H9 (cell line): ENCODE measurements around the gene RINL. TPM values are rescaled to one million over a fixed set of nuclear protein-coding genes. Genes with fewer than 3 reads are reported as not detected.
"Not testable (repeated sequence)": the region's sequence is repeated elsewhere in the genome, so short reads cannot be mapped to it uniquely, and the experiment has no call there.

Source experiments
- DNase-seq: peaks from one replicate; pipeline ENCODE4 v3.0.0-alpha.2; 2017
- H2AFZ ChIP-seq: one replicate; pipeline ENCODE4 v1.6.1; 2013; ENCODE audit warnings: mild to moderate bottlenecking, low read length, control low read depth, moderate library complexity
- H2AK5ac ChIP-seq: 2 replicates; pipeline ENCODE4 v1.6.1; 2013; ENCODE audit warnings: low read length, control low read depth, mixed read lengths; ENCODE audit not compliant: insufficient read length
- H2BK120ac ChIP-seq: one replicate; pipeline ENCODE4 v1.6.1; 2013; ENCODE audit warnings: low read depth, mild to moderate bottlenecking, low read length, control low read depth, inconsistent platforms; ENCODE audit not compliant: poor library complexity, severe bottlenecking
- H2BK12ac ChIP-seq: 2 replicates; pipeline ENCODE4 v1.6.1; 2013; ENCODE audit warnings: low read length, control low read depth, mixed read lengths, low read depth; ENCODE audit not compliant: insufficient read length
- H2BK15ac ChIP-seq: 2 replicates; pipeline ENCODE4 v1.6.1; 2013; ENCODE audit warnings: low read depth, low read length, control low read depth
- H2BK20ac ChIP-seq: one replicate; pipeline ENCODE4 v1.6.1; 2013; ENCODE audit warnings: low read depth, mild to moderate bottlenecking, low read length, control low read depth, inconsistent platforms; ENCODE audit not compliant: poor library complexity, severe bottlenecking
- H2BK5ac ChIP-seq: 2 replicates; pipeline ENCODE4 v1.6.1; 2013; ENCODE audit warnings: low read length, control low read depth, mixed read lengths; ENCODE audit not compliant: insufficient read length
- H3K14ac ChIP-seq: 2 replicates; pipeline ENCODE4 v1.6.1; 2013; ENCODE audit warnings: low read length, control low read depth; ENCODE audit not compliant: insufficient read depth
- H3K18ac ChIP-seq: 2 replicates; pipeline ENCODE4 v1.6.1; 2013; ENCODE audit warnings: low read depth, mild to moderate bottlenecking, mixed read lengths, low read length, control low read depth; ENCODE audit not compliant: insufficient read length
- H3K23ac ChIP-seq: 2 replicates; pipeline ENCODE4 v1.6.1; 2013; ENCODE audit warnings: low read length, control low read depth, mixed read lengths, low read depth; ENCODE audit not compliant: insufficient read length
- H3K23me2 ChIP-seq: 2 replicates; pipeline ENCODE4 v1.6.1; 2013; ENCODE audit warnings: low read depth, mild to moderate bottlenecking, mixed read lengths, low read length, control low read depth; ENCODE audit not compliant: insufficient read length, poor library complexity, severe bottlenecking
- H3K27ac ChIP-seq: 2 replicates; pipeline ENCODE4 v1.5.1; 2013; ENCODE audit warnings: low read length, control low read depth, mixed read lengths, low read depth; ENCODE audit not compliant: insufficient read length
- H3K27me3 ChIP-seq: 2 replicates; pipeline ENCODE4 v1.6.1; 2013; ENCODE audit warnings: low read length, control low read depth, inconsistent platforms; ENCODE audit not compliant: insufficient read depth
- H3K4ac ChIP-seq: 2 replicates; pipeline ENCODE4 v1.6.1; 2013; ENCODE audit warnings: low read depth, mild to moderate bottlenecking, control low read depth, inconsistent platforms, low read length, moderate library complexity
- H3K4me1 ChIP-seq: 2 replicates; pipeline ENCODE4 v1.6.1; 2013; ENCODE audit warnings: low read length, control low read depth, inconsistent platforms; ENCODE audit not compliant: insufficient read depth
- H3K4me2 ChIP-seq: 2 replicates; pipeline ENCODE4 v1.6.1; 2013; ENCODE audit warnings: low read length, control low read depth, mixed read lengths; ENCODE audit not compliant: insufficient read length, insufficient read depth
- H3K56ac ChIP-seq: 2 replicates; pipeline ENCODE4 v1.6.1; 2013; ENCODE audit warnings: low read depth, mild to moderate bottlenecking, mixed read lengths, low read length, control low read depth; ENCODE audit not compliant: insufficient read length
- H3K79me1 ChIP-seq: 2 replicates; pipeline ENCODE4 v1.6.1; 2013; ENCODE audit warnings: low read depth, mild to moderate bottlenecking, moderate library complexity, low read length, control low read depth, inconsistent platforms; ENCODE audit not compliant: insufficient read depth, poor library complexity, severe bottlenecking
- H3K79me2 ChIP-seq: 2 replicates; pipeline ENCODE4 v1.6.1; 2013; ENCODE audit warnings: low read length, control low read depth, inconsistent platforms; ENCODE audit not compliant: insufficient read depth
- H3K9ac ChIP-seq: 2 replicates; pipeline ENCODE4 v1.6.1; 2013; ENCODE audit warnings: low read length, control low read depth, mixed read lengths; ENCODE audit not compliant: insufficient read length; ENCODE audit errors: extremely low read depth
- H3K9me3 ChIP-seq: one replicate; pipeline ENCODE4 v1.6.1; 2013; ENCODE audit warnings: low read depth, low read length, inconsistent platforms; ENCODE audit not compliant: control insufficient read depth
- H3T11ph ChIP-seq: one replicate; pipeline ENCODE4 v1.6.1; 2013; ENCODE audit warnings: mild to moderate bottlenecking, low read length, control low read depth, inconsistent platforms
- H4K20me1 ChIP-seq: one replicate; pipeline ENCODE4 v1.6.1; 2013; ENCODE audit not compliant: control insufficient read depth, insufficient read length, insufficient read depth
- H4K5ac ChIP-seq: 2 replicates; pipeline ENCODE4 v1.6.1; 2013; ENCODE audit warnings: low read depth, mild to moderate bottlenecking, mixed read lengths, low read length, control low read depth; ENCODE audit not compliant: insufficient read length
- H4K8ac ChIP-seq: replicated peaks from 2 replicates; pipeline ENCODE4 v1.6.1; 2013; ENCODE audit warnings: low read length, control low read depth, mixed read lengths, low read depth; ENCODE audit not compliant: insufficient read length
- H4K91ac ChIP-seq: 2 replicates; pipeline ENCODE4 v1.6.1; 2013; ENCODE audit warnings: low read depth, mild to moderate bottlenecking, moderate library complexity, mixed read lengths, low read length, control low read depth; ENCODE audit not compliant: insufficient read length
- H3K27ac Mint-ChIP-seq, 3 experiments: 2 replicates in 2 of 3; 3 replicates in 1 of 3; pipeline ENCODE4 v1.8.0; 2020 to 2021; ENCODE audit warnings: mixed read lengths in 3 of 3, mild to moderate bottlenecking in 1 of 3, moderate library complexity in 1 of 3
- H3K27me3 Mint-ChIP-seq: 2 replicates; pipeline ENCODE4 v1.8.0; 2021; ENCODE audit warnings: low read depth, mild to moderate bottlenecking, moderate library complexity, mixed read lengths
- H3K36me3 Mint-ChIP-seq, 3 experiments: 2 replicates in 2 of 3; 3 replicates in 1 of 3; pipeline ENCODE4 v1.8.0; 2020 to 2021; ENCODE audit warnings: low read depth in 3 of 3, mixed read lengths in 3 of 3; ENCODE audit not compliant: insufficient read depth in 1 of 3
- H3K4me1 Mint-ChIP-seq, 2 experiments: 2 replicates each; pipeline ENCODE4 v1.8.0; 2020; ENCODE audit warnings: mixed read lengths in 2 of 2
- H3K4me3 Mint-ChIP-seq, 2 experiments: 2 replicates in 1 of 2; 3 replicates in 1 of 2; pipeline ENCODE4 v1.8.0; 2020 to 2021; ENCODE audit warnings: mild to moderate bottlenecking in 2 of 2, mixed read lengths in 2 of 2, moderate library complexity in 1 of 2
- H3K9me3 Mint-ChIP-seq, 2 experiments: 2 replicates in 1 of 2; 3 replicates in 1 of 2; pipeline ENCODE4 v1.8.0; 2020; ENCODE audit warnings: mild to moderate bottlenecking in 2 of 2, mixed read lengths in 2 of 2, moderate library complexity in 1 of 2
- WGBS: extraction: QIAGEN DNeasy Blood & Tissue Kit; methylation state at CpG from one replicate; pipeline ENCODE4 v1.1.7; 2013; ENCODE audit warnings: missing lambda C conversion rate, low lambda C conversion rate, mixed read lengths; ENCODE audit not compliant: insufficient read length; ENCODE audit errors: extremely low coverage; 5-methylcytosine and 5-hydroxymethylcytosine counted together
- total RNA-seq: library from RNA; stranded (reverse); gene quantifications from 2 replicates; pipeline ENCODE4 v1.2.1, GENCODE V29; 2021

Gene RINL
- total RNA-seq, 1 experiment from 2014 or later: 6.4 TPM

DNA sequence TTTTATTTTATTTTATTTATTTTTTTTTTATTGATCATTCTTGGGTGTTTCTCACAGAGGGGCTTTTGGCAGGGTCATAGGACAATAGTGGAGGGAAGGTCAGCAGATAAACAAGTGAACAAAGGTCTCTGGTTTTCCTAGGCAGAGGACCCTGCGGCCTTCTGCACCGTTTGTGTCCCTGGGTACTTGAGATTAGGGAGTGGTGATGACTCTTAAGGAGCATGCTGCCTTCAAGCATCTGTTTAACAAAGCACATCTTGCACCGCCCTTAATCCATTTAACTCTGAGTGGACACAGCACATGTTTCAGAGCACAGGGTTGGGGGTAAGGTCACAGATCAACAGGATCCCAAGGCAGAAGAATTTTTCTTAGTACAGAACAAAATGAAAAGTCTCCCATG lies 23.1 kb downstream of the RINL start:
- not testable (repeated sequence) for H3K4me3 Mint-ChIP-seq, H3K56ac ChIP-seq, H3K4me1 ChIP-seq, H3K14ac ChIP-seq, H3K27ac ChIP-seq, H3K9ac ChIP-seq, H2AFZ ChIP-seq, H3K23ac ChIP-seq, H3K4ac ChIP-seq, H2BK15ac ChIP-seq, H3K79me2 ChIP-seq, H3K27me3 ChIP-seq, H4K91ac ChIP-seq, H4K20me1 ChIP-seq, H2BK20ac ChIP-seq, H3K9me3 ChIP-seq, H2BK12ac ChIP-seq, H3K27me3 Mint-ChIP-seq, H3K27ac Mint-ChIP-seq, DNase-seq, H2AK5ac ChIP-seq, H2BK120ac ChIP-seq, H3T11ph ChIP-seq, H3K79me1 ChIP-seq, H3K18ac ChIP-seq, H2BK5ac ChIP-seq, H3K4me2 ChIP-seq, H4K5ac ChIP-seq, H4K8ac ChIP-seq
- peaks cover 15 to 22% of the 10 kb centered on the region in 2 experiments for H3K4me1 Mint-ChIP-seq
- peaks cover 4 to 14% (median 5%) of the 10 kb centered on the region in 3 experiments for H3K36me3 Mint-ChIP-seq
- H3K9me3 Mint-ChIP-seq: peaks cover 22% of the 10 kb centered on the region in 2 experiments
- H3K23me2 ChIP-seq: peaks cover 18% of the 10 kb centered on the region
- WGBS: no CpG with 5 or more reads among the region's 3 CpGs
